ENCODE measurements around the gene RNF149.

RNF149 gene

DNA sequence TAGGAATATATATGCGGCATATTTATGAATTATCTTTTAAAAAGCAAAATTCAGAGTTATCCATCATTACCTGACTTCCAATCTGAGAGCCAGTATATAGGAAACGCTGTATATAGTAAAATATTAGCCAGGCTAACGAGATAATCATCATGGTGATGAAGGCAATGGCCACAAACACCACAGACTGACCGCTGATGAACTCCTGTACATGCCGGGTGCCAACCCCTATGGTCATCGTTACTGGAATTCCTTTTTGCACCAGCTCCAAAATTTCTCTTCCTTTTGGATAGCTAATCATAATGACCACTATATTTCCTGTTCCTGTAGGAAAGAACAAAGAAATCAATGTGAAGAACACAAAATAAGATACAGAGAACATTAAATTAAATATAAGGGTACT is 13.6 kb downstream of the RNF149 start:
- no peak for DNase-seq (ENCODE audit: low spot score)

- no peak for DNase-seq (ENCODE audit: low spot score)
These were observed 15.0 kb downstream of the RNF149 start for GRCh38 chr2:101293544-101293943.

DNA sequence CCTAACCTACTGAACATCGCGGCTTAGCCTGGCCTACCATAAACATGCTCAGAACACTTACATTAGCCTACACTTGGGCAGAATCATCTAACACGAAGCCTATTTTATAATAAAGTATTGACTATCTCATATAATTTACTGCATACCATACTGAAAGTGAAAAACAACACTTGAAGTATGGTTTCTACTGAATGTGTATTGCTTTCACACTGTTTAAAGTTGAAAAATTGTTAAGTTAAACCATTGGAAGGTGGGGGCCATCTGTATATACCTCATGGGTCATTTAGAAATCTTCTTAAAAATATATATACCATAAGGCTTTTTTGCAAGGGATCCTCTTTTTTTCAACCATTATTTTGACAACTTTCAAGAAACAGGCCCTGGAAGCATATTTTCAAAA is 16.5 kb downstream of the RNF149 start:
- DNase-seq (ENCODE audit: low spot score), result no peak

- no peak for DNase-seq (ENCODE audit: low spot score)
These were observed 17.8 kb downstream of the RNF149 start for GRCh38 chr2:101290711-101291110.

GRCh38 chr2:101287303-101287702 is 21.2 kb downstream of the RNF149 start:
- DNase-seq (ENCODE audit: low spot score), result no peak

DNA sequence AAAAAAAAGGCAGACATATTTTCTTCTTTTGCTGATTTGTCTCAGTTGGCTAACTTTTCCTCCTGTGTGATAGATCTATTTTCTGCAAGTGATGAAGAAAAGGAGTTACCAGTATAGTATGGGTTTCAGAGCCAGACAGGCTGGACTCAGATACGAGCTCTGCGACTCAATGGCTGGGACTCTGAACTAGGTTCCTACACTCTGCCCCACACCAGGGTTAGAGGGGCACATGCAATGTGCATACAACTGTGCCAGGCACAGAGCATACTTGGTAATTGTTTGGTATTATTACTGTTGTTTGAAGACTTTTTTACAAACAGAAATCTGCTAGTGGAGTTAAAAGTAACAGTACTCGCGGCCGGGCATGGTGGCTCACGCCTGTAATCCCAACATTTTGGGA is 21.8 kb downstream of the RNF149 start:
- no peak for DNase-seq (ENCODE audit: low spot score)

DNA sequence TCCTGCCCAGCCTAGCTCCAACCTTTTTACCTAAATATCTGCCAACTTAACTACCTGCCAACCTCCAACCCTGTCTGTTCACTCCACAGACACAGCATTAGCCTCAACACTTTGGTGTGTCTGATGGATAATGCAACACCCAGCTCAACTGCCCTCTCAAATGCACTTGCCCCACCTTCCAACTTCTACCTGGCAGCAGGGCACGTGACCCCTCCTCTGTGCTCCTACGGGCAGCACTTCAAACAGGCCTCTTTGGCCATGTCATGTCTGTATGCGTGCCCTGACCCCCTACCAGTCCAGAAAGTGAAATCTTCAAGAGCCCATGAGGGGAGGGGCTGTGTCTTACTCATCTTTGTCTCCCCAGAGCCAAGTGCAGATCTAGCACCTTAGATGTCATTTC is 25.5 kb downstream of the RNF149 start:
- no peak for DNase-seq (ENCODE audit: low spot score)

- DNase-seq (ENCODE audit: low spot score), result no peak
These were observed 27.0 kb downstream of the RNF149 start for GRCh38 chr2:101281482-101281881.

DNA sequence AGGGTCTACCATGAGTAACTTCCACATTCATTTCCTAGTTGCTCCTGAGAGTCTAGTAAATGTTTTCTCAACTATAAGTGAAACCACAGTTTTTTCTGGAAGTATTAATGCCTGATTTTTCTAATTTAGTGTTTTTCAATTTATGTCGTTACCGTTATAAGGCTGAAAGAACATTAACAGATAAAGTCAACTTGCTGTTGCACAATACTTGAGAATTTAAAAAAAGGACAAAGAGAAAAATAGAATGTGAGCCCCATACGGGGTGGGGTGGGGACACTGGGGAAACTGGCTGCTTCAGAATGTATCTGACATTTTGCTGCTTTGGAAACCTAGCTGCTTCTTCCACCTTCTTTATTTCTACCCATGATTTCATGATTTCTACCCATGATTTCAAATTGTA is 29.6 kb downstream of the RNF149 start:
- DNase-seq (ENCODE audit: low spot score), result no peak

DNA sequence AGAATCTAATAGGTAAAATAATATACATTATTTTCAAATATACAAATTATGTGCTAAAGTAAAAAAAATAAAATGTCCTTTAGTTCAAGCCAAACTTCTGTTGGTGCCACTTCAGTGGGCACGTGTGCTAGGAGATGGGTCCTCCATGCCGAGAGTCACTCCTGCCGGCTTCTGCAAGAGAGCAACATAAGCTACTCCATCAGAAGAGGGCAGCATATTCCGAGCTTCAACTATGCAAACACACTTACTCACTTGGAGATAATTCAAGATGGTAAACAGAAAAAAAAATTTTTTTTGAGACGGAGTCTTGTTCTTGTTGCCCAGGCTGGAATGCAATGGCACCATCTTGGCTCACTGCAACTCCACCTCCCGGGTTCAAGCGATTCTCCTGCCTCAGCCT is 31.4 kb downstream of the RNF149 start:
- no peak for DNase-seq (ENCODE audit: low spot score)

- no peak for DNase-seq (ENCODE audit: low spot score)
These were observed 34.4 kb downstream of the RNF149 start for GRCh38 chr2:101274142-101274541.

GRCh38 chr2:101273056-101273455 is 35.4 kb downstream of the RNF149 start:
- DNase-seq (ENCODE audit: low spot score), result no peak

- DNase-seq (ENCODE audit: low spot score), result no peak
These were observed 36.3 kb downstream of the RNF149 start for GRCh38 chr2:101272045-101272784.

DNA sequence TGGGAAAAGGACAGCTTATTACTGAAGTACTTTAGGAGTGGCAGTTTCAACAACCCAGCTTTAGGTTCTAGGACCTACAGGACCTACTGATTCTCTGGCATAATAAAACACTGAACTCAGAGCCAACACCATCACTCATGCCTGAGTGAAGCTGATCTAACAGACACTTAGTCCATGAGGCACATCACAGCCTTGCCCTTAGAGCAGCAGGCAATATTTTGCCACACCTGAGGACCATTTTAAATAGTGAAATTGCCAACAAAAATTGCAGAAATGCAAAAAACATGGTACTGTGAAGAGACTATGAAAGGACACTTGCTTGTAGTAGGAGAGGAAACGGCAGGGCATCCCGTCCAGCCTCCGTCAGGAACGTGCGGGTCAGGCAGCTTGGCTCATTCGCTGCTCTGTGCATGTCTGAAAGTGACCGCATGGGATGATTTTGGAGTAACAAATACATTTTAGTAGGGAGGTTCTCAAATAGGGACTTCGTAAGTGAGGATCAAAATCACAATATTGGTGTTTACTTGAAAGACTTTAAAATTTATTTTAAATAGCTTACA is 37.7 kb downstream of the RNF149 start:
- no peak for DNase-seq (ENCODE audit: low spot score)

- no peak for DNase-seq (ENCODE audit: low spot score)
These were observed 40.5 kb downstream of the RNF149 start for GRCh38 chr2:101267671-101268656.

DNA sequence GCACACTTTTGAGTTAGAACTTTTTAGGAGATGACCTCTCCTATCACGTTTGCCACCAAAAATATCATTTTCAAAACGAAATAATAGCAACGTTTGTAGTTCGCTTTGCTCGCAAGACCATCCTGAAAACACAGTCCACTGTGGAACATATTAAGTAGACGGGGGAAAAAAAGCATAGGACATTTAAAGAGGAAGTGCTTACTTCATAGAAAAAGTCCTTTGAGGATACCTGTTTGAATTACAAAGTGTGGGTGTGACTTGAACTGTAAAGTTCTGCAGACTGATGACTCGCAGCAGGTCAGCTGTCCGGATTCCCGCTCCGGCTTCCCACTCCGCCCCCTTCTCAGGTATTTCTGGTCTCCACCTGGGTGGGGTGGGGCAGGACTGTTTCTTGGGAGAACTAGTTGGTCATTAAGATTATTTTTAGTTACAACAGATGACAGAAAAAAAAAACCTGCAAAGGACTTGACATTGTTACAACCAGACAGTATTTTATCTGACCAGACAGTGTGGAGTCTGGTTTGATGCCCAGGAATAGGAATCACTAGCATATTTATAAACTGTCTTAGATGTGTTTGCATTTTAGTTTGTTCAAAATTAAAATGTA is 42.5 kb downstream of the RNF149 start:
- DNase-seq (ENCODE audit: low spot score), result peak; percentile 13

DNA sequence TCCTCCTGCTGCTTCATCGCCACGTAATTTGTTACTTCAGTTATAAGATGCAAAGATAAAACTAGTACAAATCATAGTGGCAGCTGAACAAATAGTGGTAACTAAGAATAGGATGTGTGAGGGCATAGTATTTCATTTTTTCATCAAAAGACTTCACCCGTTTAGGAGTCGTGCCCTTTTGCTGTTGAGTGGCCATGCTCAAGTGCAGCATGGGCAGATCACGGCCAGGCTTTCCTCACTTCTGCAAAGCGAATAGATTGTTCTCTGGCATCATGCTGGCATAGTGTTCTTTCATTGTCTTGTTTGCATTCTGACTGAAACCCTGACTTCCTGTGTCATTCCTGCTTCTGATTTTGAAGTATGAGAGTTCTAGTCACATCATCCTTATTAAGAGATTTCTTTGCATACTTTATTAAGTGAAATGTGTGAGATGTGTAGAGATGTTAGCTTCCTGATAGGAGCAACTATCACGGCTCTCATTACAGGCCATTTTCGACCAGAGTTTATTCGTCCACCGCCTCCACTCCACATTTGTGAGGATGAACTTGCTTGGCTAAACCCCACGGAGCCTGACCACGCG is 44.1 kb downstream of the RNF149 start:
- DNase-seq (ENCODE audit: low spot score), result no peak

DNA sequence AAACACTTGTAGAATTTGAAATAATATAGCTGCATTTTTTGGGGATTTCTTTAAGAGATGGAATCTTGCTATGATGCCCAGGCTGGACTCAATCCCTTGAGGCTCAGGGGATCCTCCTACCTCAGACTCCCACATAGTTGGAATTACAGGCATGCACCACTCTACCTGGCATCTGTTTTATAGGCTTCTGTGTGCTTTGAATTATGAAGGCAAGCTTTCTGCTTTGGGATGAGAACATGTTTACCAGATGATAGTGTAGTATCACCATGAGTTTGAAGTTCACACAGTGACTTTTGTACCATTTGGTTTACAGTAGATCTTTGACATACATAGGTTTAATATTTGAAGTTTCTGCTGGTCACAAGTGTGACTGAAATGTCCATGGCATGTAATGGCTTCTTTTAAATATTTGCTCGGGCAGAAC is 45.1 kb downstream of the RNF149 start:
- no peak for DNase-seq (ENCODE audit: low spot score)

DNA sequence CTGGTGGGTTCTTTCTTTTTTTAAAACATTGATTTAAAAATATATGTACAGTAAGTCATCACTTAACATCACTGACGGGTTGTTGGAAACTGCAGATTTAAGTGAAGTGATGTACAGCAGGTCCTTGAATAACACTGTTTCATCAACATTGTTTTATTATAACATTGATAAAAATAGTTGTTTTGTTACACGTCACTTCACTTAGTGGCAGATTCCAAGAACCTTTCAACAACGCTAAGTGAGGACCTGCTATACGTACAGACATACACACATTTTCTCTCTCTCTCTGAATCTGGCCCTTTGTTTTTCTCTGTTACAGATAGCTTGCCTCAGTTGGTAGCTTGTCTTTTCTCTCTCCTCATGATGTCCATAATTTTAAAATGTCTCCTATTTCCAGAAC is 46.4 kb downstream of the RNF149 start:
- no peak for DNase-seq (ENCODE audit: low spot score)

GRCh38 chr2:101258804-101259203 is 49.7 kb downstream of the RNF149 start:
- no peak for DNase-seq (ENCODE audit: low spot score)

DNA sequence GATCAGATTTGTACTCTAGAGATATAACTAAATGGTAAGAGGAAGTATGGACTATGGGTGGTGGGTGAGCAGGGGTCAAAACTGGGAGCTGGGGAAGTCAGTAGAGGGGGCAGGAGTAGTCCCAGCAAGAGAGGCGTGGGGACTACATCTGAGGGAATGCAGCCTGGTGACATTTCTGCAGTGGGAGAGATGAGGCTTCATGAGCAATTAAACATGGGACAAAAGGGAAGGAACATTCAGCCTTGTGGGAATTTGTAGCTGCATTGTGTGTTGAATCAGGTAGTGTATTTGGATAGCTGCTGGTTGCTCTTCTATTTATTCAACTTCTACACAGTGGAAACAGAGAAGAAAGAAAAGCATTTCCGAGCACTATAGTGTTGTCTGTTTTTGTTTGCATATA is 52.2 kb downstream of the RNF149 start:
- no peak for DNase-seq (ENCODE audit: low spot score)

GRCh38 chr2:101255501-101255900 is 53.0 kb downstream of the RNF149 start:
- DNase-seq (ENCODE audit: low spot score), result no peak

Data from SW480 (cell line).